T-cell (primary cell): Measurements from ENCODE around the gene STXBP3. TPM values are rescaled to one million over a fixed set of nuclear protein-coding genes. Genes with fewer than 3 reads are reported as not detected.

ENCODE experiments used
- ATAC-seq, 4 experiments: fragments of 200-7000 bp in 3 of 4; fragments of 150-1000 bp in 1 of 4; cut with Tn5 transposase; replicated peaks in 1 of 4; 1 replicate in 3 of 4; 2 replicates in 1 of 4; pipeline ENCODE4 v1.10.0; 2021; ENCODE audit warnings: moderate library complexity in 3 of 4, mild to moderate bottlenecking in 2 of 4, moderate number of reproducible peaks in 1 of 4
- CTCF ChIA-PET, 2 donors: fragments of 300-600 bp; sonication (Branson Sonifier 250); formaldehyde crosslinking; loops; one replicate each; lab custom pipeline; 2022; ENCODE audit warnings: antibody characterized with exemption in 2 of 2; lab: Charles Lee
- POLR2A ChIA-PET, 2 donors: fragments of 300-600 bp; sonication (Branson Sonifier 250); formaldehyde crosslinking; loops; one replicate each; lab custom pipeline; 2022; ENCODE audit warnings: antibody characterized with exemption in 2 of 2; lab: Charles Lee
- DNase-seq, 35 experiments: peaks; one replicate each; pipeline versions ENCODE4 v3.0.0 to v3.0.0-alpha.2; 2013 to 2023
- H3K27ac ChIP-seq: one replicate; pipeline ENCODE4 v1.5.1; 2013; ENCODE audit warnings: low read length
- H3K27me3 ChIP-seq, 2 experiments: replicated peaks in 1 of 2; 1 replicate in 1 of 2; 2 replicates in 1 of 2; pipeline versions ENCODE4 v1.6.1 to v1.7.0; 2013; ENCODE audit warnings: low read length in 1 of 2, mixed read lengths in 1 of 2; ENCODE audit not compliant: control insufficient read depth in 2 of 2, insufficient read depth in 2 of 2; ENCODE audit errors: extremely low read depth in 1 of 2
- H3K36me3 ChIP-seq, 2 donors: 1 replicate in 1 of 2; 2 replicates in 1 of 2; pipeline versions ENCODE4 v1.6.1 to v1.7.0; 2013; ENCODE audit warnings: low read length in 1 of 2; ENCODE audit not compliant: control insufficient read depth in 2 of 2, insufficient read depth in 1 of 2; ENCODE audit errors: extremely low read depth in 1 of 2
- H3K4me1 ChIP-seq, 2 experiments: 1 replicate in 1 of 2; 2 replicates in 1 of 2; pipeline versions ENCODE4 v1.6.1 to v1.7.0; 2013; ENCODE audit warnings: low read length in 2 of 2, mixed read lengths in 1 of 2; ENCODE audit not compliant: insufficient read depth in 2 of 2, control insufficient read depth in 1 of 2; ENCODE audit errors: extremely low read depth in 1 of 2
- H3K4me3 ChIP-seq, 2 donors: 1 replicate in 1 of 2; 2 replicates in 1 of 2; pipeline versions ENCODE4 v1.5.1 to v1.7.0; 2013; ENCODE audit warnings: mild to moderate bottlenecking in 2 of 2, low read length in 1 of 2, moderate library complexity in 1 of 2; ENCODE audit not compliant: control insufficient read depth in 1 of 2; ENCODE audit errors: extremely low read depth in 1 of 2
- H3K9me3 ChIP-seq: 2 replicates; pipeline ENCODE4 v1.7.0; 2013
- H3K27ac Mint-ChIP-seq, 2 donors: one replicate each; pipeline ENCODE4 v1.8.0; 2020 to 2021; ENCODE audit warnings: mild to moderate bottlenecking in 2 of 2, mixed read lengths in 2 of 2
- H3K27me3 Mint-ChIP-seq, 2 donors: one replicate each; pipeline ENCODE4 v1.8.0; 2021 to 2022; ENCODE audit warnings: mixed read lengths in 2 of 2
- H3K36me3 Mint-ChIP-seq: one replicate; pipeline ENCODE4 v1.8.0; 2021; ENCODE audit warnings: mixed read lengths
- H3K4me1 Mint-ChIP-seq, 3 donors: one replicate each; pipeline ENCODE4 v1.8.0; 2020 to 2022; ENCODE audit warnings: mixed read lengths in 3 of 3, mild to moderate bottlenecking in 1 of 3
- H3K4me3 Mint-ChIP-seq, 3 donors: one replicate each; pipeline ENCODE4 v1.8.0; 2020 to 2022; ENCODE audit warnings: mild to moderate bottlenecking in 3 of 3, mixed read lengths in 3 of 3, moderate library complexity in 3 of 3
- H3K9me3 Mint-ChIP-seq, 3 donors: one replicate each; pipeline ENCODE4 v1.8.0; 2020 to 2022; ENCODE audit warnings: mixed read lengths in 3 of 3
- WGBS: methylation state at CpG from one replicate; pipeline ENCODE4 v1.1.5; 2013; ENCODE audit warnings: missing lambda C conversion rate; ENCODE audit not compliant: insufficient coverage; 5-methylcytosine and 5-hydroxymethylcytosine counted together
- total RNA-seq, 35 experiments: library from RNA in 6 of 35; stranded (reverse) in 6 of 35; fragments of 120-200 nt in 1 of 35; gene quantifications; one replicate each; pipeline versions ENCODE4 v1.2.1 to v1.2.4 and lab custom pipeline; 2013 to 2026

The STXBP3 gene
- total RNA-seq, 5 donors from 2014 or later (not counting 1 experiment from before 2014, with no cell fraction given): 52.8 to 66.2 (median 59.9) TPM

DNA sequence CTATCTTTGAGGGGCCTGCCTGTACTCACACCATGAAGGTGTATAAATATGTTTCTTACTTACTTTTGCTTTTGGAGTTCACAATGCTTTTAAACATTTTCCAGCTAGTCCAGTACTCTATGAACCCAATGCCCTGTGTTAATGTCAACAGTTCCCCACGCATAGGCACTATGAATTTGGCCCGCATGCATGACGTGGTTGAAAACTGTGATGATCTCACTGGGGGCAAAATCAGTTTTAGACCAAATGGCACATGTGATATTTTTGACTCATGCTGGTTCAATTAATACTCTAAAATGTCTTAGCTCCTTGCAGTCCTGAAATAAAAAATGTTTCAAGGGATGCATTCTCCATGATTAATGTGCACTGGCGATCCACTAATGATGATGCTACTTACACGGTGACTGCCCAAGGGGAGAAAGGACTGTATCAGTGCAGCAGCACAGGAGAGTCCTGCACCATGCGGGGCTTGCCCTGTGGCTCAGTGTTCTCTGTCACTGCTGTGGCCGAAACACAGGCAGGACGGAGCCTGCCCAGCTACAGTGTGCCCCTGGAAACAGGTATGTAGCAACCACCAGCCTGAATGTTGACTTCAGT is 18.0 kb upstream of the STXBP3 start:
- no peaks in the 10 kb centered on the region for H3K4me1 Mint-ChIP-seq
- no peak overlapping the region for H3K27ac ChIP-seq
- H3K4me3 Mint-ChIP-seq: no peak overlapping the region
- 95% methylated on average over 4 of the region's 8 CpGs for WGBS
- no peaks in the 10 kb centered on the region for H3K9me3 Mint-ChIP-seq
- no peaks in the 10 kb centered on the region for H3K36me3 ChIP-seq
- peaks cover 3 to 7% of the 10 kb centered on the region in 2 donors for H3K27me3 Mint-ChIP-seq
- no peaks in the 10 kb centered on the region for H3K9me3 ChIP-seq
- ATAC-seq: no peak
- no peaks in the 10 kb centered on the region for H3K4me1 ChIP-seq
- H3K36me3 Mint-ChIP-seq: no peaks in the 10 kb centered on the region
- ChIA-PET CTCF (no interaction called here), POLR2A (no interaction called here)
- no peak overlapping the region for H3K27ac Mint-ChIP-seq
- DNase-seq: no peak
- H3K27me3 ChIP-seq: peaks cover 4 to 14% of the 10 kb centered on the region in 2 experiments
- H3K4me3 ChIP-seq: no peak overlapping the region

- H3K36me3 Mint-ChIP-seq: no peaks in the 10 kb centered on the region
- ChIA-PET POLR2A (no interaction called here), CTCF (interaction anchor here in 1 of 2 donors (0.7 kb wide), 2 partner anchors 20 to 169 kb away, joined by 3 to 5 read pairs; no protein-coding TSS in a partner anchor)
- Histone ChIP-seq H3K9me3 (no peaks in the 10 kb centered on the region), H3K27ac (no peak overlapping the region), H3K4me1 (no peaks in the 10 kb centered on the region), H3K27me3 (peaks cover 4 to 14% of the 10 kb centered on the region in 2 experiments), H3K36me3 (no peaks in the 10 kb centered on the region), H3K4me3 (no peak overlapping the region)
- H3K9me3 Mint-ChIP-seq: no peaks in the 10 kb centered on the region
- DNase-seq (no peak), ATAC-seq (no peak)
- WGBS: no CpG with 5 or more reads among the region's 4 CpGs
- H3K27ac Mint-ChIP-seq: no peak overlapping the region
- no peak overlapping the region for H3K4me3 Mint-ChIP-seq
- H3K4me1 Mint-ChIP-seq: no peaks in the 10 kb centered on the region
- peaks cover 3 to 7% of the 10 kb centered on the region in 2 donors for H3K27me3 Mint-ChIP-seq
These were observed 17.0 kb upstream of the STXBP3 start for GRCh38 chr1:108729481-108729880.

GRCh38 chr1:108732398-108732797 is 14.1 kb upstream of the STXBP3 start:
- no peaks in the 10 kb centered on the region for H3K36me3 Mint-ChIP-seq
- Histone ChIP-seq H3K4me3 (no peak overlapping the region), H3K27ac (no peak overlapping the region), H3K36me3 (no peaks in the 10 kb centered on the region), H3K9me3 (no peaks in the 10 kb centered on the region), H3K4me1 (no peaks in the 10 kb centered on the region), H3K27me3 (peaks cover 4 to 12% of the 10 kb centered on the region in 2 experiments)
- H3K27ac Mint-ChIP-seq: no peak overlapping the region
- ChIA-PET CTCF (no interaction called here), POLR2A (no interaction called here)
- no peaks in the 10 kb centered on the region for H3K4me1 Mint-ChIP-seq
- no CpG with 5 or more reads among the region's 1 CpG for WGBS
- ATAC-seq (no peak), DNase-seq (no peak)
- H3K4me3 Mint-ChIP-seq: no peak overlapping the region
- H3K27me3 Mint-ChIP-seq: peaks cover 8% of the 10 kb centered on the region in 2 donors
- H3K9me3 Mint-ChIP-seq: no peaks in the 10 kb centered on the region

DNA sequence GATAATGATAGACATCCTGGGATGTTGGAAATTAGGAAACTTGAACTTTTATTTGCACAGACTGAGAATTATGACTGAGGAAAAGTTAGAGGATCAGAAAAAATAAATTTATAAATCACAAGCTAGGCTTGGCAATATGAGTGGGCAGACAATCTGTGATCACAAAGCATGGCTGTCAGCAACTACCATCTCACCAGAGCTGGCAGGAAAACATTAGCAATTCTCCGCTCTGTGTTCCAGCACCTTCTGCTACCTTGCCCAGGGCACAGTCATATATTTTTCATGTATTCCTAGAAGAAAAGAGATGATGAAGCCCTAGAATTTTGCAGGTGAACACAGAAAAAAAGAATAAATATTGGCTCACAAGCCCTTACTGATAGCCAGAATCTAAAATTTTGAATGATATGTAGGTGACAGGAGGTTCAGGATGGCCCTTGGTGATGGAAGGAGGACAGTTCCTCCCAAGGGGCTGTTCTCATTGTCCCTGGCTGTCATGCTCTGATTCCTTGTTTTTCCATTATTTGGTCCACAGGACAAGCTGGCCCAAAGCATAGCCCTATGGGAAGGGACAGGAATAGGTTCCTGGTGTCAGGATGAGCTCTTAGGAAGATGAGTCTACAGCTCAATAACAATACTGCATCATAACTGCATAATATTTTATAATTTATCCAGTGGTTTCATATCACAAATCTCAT is 12.2 kb upstream of the STXBP3 start:
- ChIA-PET CTCF (interaction anchor here in 1 of 2 donors (0.6 kb wide), 1 partner anchor 155 kb away, joined by 3 read pairs; no protein-coding TSS in a partner anchor), POLR2A (no interaction called here)
- no peak for DNase-seq
- Histone ChIP-seq H3K27me3 (peaks cover 4 to 8% of the 10 kb centered on the region in 2 experiments), H3K9me3 (no peaks in the 10 kb centered on the region), H3K36me3 (no peaks in the 10 kb centered on the region), H3K4me3 (no peak overlapping the region), H3K27ac (no peak overlapping the region), H3K4me1 (no peaks in the 10 kb centered on the region)
- Mint-ChIP-seq H3K36me3 (no peaks in the 10 kb centered on the region), H3K27ac (no peak overlapping the region), H3K4me3 (no peak overlapping the region), H3K9me3 (no peaks in the 10 kb centered on the region), H3K27me3 (peaks cover 8 to 10% of the 10 kb centered on the region in 2 donors), H3K4me1 (no peaks in the 10 kb centered on the region)
- no peak for ATAC-seq
- WGBS: no CpG with 5 or more reads among the region's 1 CpG

- Histone ChIP-seq H3K36me3 (no peaks in the 10 kb centered on the region), H3K4me3 (no peak overlapping the region), H3K27me3 (peaks cover 0 to 3% of the 10 kb centered on the region in 2 experiments), H3K4me1 (peaks cover 0 to 7% of the 10 kb centered on the region in 2 experiments), H3K9me3 (no peaks in the 10 kb centered on the region), H3K27ac (no peak overlapping the region)
- no peak for DNase-seq
- no peak for ATAC-seq
- H3K27ac Mint-ChIP-seq: no peak overlapping the region
- 78% methylated on average over 4 of the region's 6 CpGs for whole genome bisulfite sequencing
- H3K4me3 Mint-ChIP-seq: no peak overlapping the region
- H3K9me3 Mint-ChIP-seq: no peaks in the 10 kb centered on the region
- no peaks in the 10 kb centered on the region for H3K36me3 Mint-ChIP-seq
- peaks cover 0 to 4% of the 10 kb centered on the region in 2 donors for H3K27me3 Mint-ChIP-seq
- H3K4me1 Mint-ChIP-seq: peaks cover 3 to 7% (median 6%) of the 10 kb centered on the region in 3 donors
- ChIA-PET CTCF (interaction anchor here in 1 of 2 donors (2.1 kb wide), 1 partner anchor 50 kb away, joined by 5 read pairs; the partner anchor contains the start of gene PRPF38B), POLR2A (interaction anchor here in 1 of 2 donors (0.5 kb wide), 1 partner anchor 55 kb away, joined by 6 read pairs; no protein-coding TSS in a partner anchor)
These were observed 4.2 kb upstream of the STXBP3 start for GRCh38 chr1:108742253-108742652.

- H3K4me1 Mint-ChIP-seq: peaks cover 37 to 40% (median 37%) of the 10 kb centered on the region in 3 donors
- ChIA-PET CTCF (interaction anchor here in 1 of 2 donors (0.6 to 1.4 kb wide), 3 partner anchors 9 to 887 kb away, joined by 4 to 5 read pairs (median 4); no protein-coding TSS in a partner anchor), POLR2A (interaction anchor here in 1 of 2 donors (0.6 kb wide), 1 partner anchor 48 kb away, joined by 6 read pairs; no protein-coding TSS in a partner anchor)
- peak overlapping the region; percentile 98 to 99 (median 99) for H3K4me3 Mint-ChIP-seq
- Histone ChIP-seq H3K36me3 (peaks cover 0 to 11% of the 10 kb centered on the region in 2 donors), H3K4me3 (no peak overlapping the region), H3K9me3 (no peaks in the 10 kb centered on the region), H3K4me1 (peaks cover 3 to 19% of the 10 kb centered on the region in 2 experiments), H3K27me3 (no peaks in the 10 kb centered on the region), H3K27ac (peak overlapping the region; percentile 99)
- H3K9me3 Mint-ChIP-seq: no peaks in the 10 kb centered on the region
- H3K27ac Mint-ChIP-seq: peak overlapping the region; percentile 97 to 98
- peaks cover 11% of the 10 kb centered on the region for H3K36me3 Mint-ChIP-seq
- no peaks in the 10 kb centered on the region for H3K27me3 Mint-ChIP-seq
- WGBS: 21% methylated on average over 2 of the region's 3 CpGs
- ATAC-seq (no peak), DNase-seq (no peak)
These were observed 493 bp upstream of the STXBP3 start for GRCh38 chr1:108745980-108746381.
